Endothelial cell of umbilical vein (primary cell): ENCODE data around the gene CDC16. TPM values are rescaled to one million over a fixed set of nuclear protein-coding genes. Genes with fewer than 3 reads are reported as not detected.

Experiments used
- BruUV-seq: library from RNA; stranded (reverse); fragments of 400-500 nt; replicated peaks from 2 replicates; lab custom pipeline; 2021; lab: Mats Ljungman, UMichigan
- CTCF ChIA-PET: fragments of 300-600, 350-600 bp; sonication (Branson Sonifier 250); formaldehyde crosslinking; loops from one replicate; lab custom pipeline; 2021; ENCODE audit warnings: antibody characterized with exemption, inconsistent platforms; lab: Charles Lee
- POLR2A ChIA-PET: fragments of 300-600, 350-600 bp; sonication (Branson Sonifier 250); formaldehyde crosslinking; loops from one replicate; lab custom pipeline; 2021; ENCODE audit warnings: antibody characterized with exemption, inconsistent platforms; lab: Charles Lee
- DNase-seq: peaks from one replicate; pipeline ENCODE4 v3.0.0-alpha.2; 2011; ENCODE audit warnings: low read depth, low spot score
- FAIRE-seq: peaks from 2 replicates; lab custom pipeline; 2011; peaks lifted over from hg19 to GRCh38; lab: Jason Lieb, UNC
- H2AFZ ChIP-seq: 2 replicates; pipeline ENCODE4 v1.6.0; 2012; ENCODE audit warnings: low read depth, low read length, control low read depth, inconsistent platforms
- H3K27ac ChIP-seq: 2 replicates; pipeline ENCODE4 v1.5.1; 2011; ENCODE audit warnings: low read depth, mild to moderate bottlenecking, control low read depth, low read length, moderate library complexity; ENCODE audit not compliant: insufficient read depth
- H3K27me3 ChIP-seq, 2 experiments: 2 replicates each; pipeline versions ENCODE4 v1.6.0 to v1.6.1; 2011; ENCODE audit warnings: low read length in 2 of 2, mixed read lengths in 1 of 2; ENCODE audit not compliant: control insufficient read depth in 2 of 2, insufficient read depth in 2 of 2
- H3K36me3 ChIP-seq, 2 experiments: 2 replicates in 1 of 2; 3 replicates in 1 of 2; pipeline ENCODE4 v1.5.1; 2011; ENCODE audit warnings: low read length in 2 of 2, mild to moderate bottlenecking in 1 of 2, moderate library complexity in 1 of 2; ENCODE audit not compliant: control insufficient read depth in 2 of 2, insufficient read depth in 2 of 2; ENCODE audit errors: extremely low read depth in 1 of 2
- H3K4me1 ChIP-seq: 3 replicates; pipeline ENCODE4 v1.5.1; 2011; ENCODE audit warnings: mild to moderate bottlenecking, low read length; ENCODE audit not compliant: control insufficient read depth, insufficient read depth; ENCODE audit errors: extremely low read depth
- H3K4me2 ChIP-seq: 2 replicates; pipeline ENCODE4 v1.6.1; 2011; ENCODE audit warnings: low read length, control low read depth, mixed read lengths; ENCODE audit not compliant: insufficient read depth
- H3K4me3 ChIP-seq, 3 experiments: fragments of 200-600 bp in 1 of 3; sonication (generic), shearing (Covaris generic) in 1 of 3; replicated peaks in 1 of 3; 2 replicates each; pipeline ENCODE4 v1.5.1; 2011 to 2016; ENCODE audit warnings: control low read depth in 3 of 3, low read length in 3 of 3, mild to moderate bottlenecking in 2 of 3, inconsistent platforms in 1 of 3, low read depth in 1 of 3, moderate library complexity in 1 of 3; ENCODE audit not compliant: insufficient read depth in 1 of 3
- H3K79me2 ChIP-seq: 2 replicates; pipeline ENCODE4 v1.6.0; 2012; ENCODE audit warnings: low read length, inconsistent platforms; ENCODE audit not compliant: control insufficient read depth, insufficient read depth
- H3K9ac ChIP-seq: replicated peaks from 2 replicates; pipeline ENCODE3; 2011; ENCODE audit warnings: low read length, control low read depth; ENCODE audit not compliant: insufficient read depth; ENCODE audit errors: extremely low read depth
- H3K9me1 ChIP-seq: replicated peaks from 3 replicates; pipeline ENCODE4 v1.6.0; 2011; ENCODE audit warnings: mild to moderate bottlenecking, low read length; ENCODE audit not compliant: control insufficient read depth, insufficient read depth; ENCODE audit errors: extremely low read depth
- H3K9me3 ChIP-seq: replicated peaks from 2 replicates; pipeline ENCODE4 v1.5.1; 2012; ENCODE audit warnings: low read length, inconsistent platforms; ENCODE audit not compliant: control insufficient read depth, insufficient read depth
- H4K20me1 ChIP-seq: replicated peaks from 2 replicates; pipeline ENCODE3; 2011; ENCODE audit warnings: mild to moderate bottlenecking, low read length; ENCODE audit not compliant: control insufficient read depth, insufficient read depth; ENCODE audit errors: extremely low read depth
- EZH2 ChIP-seq: IDR thresholded peaks from 2 replicates; pipeline ENCODE4 v1.6.1; 2012; ENCODE audit warnings: borderline replicate concordance, low read depth, mild to moderate bottlenecking, moderate library complexity, low read length, inconsistent platforms; ENCODE audit not compliant: severe bottlenecking
- FOS ChIP-seq: IDR thresholded peaks from 2 replicates; pipeline ENCODE4 v1.6.1; 2011; ENCODE audit warnings: mild to moderate bottlenecking, low read length, moderate library complexity, borderline replicate concordance; ENCODE audit not compliant: insufficient read depth
- GATA2 ChIP-seq: IDR thresholded peaks from 2 replicates; pipeline ENCODE4 v1.7.0; 2011; ENCODE audit warnings: low read depth, mild to moderate bottlenecking, moderate library complexity, mixed read lengths, low read length; ENCODE audit not compliant: insufficient read length, insufficient read depth
- JUN ChIP-seq: IDR thresholded peaks from 2 replicates; pipeline ENCODE4 v1.6.1; 2011; ENCODE audit warnings: borderline replicate concordance, low read depth; ENCODE audit not compliant: insufficient read length, insufficient read depth
- MYC ChIP-seq: IDR thresholded peaks from one replicate; pipeline ENCODE4 v1.6.1; 2011; ENCODE audit warnings: mild to moderate bottlenecking, low read depth, low read length
- POLR2A ChIP-seq: IDR thresholded peaks from 2 replicates; pipeline ENCODE4 v1.6.1; 2012; ENCODE audit warnings: low read depth, mild to moderate bottlenecking, control low read depth, low read length
- POLR2AphosphoS5 ChIP-seq: IDR thresholded peaks from 2 replicates; pipeline ENCODE4 v1.6.1; 2012; ENCODE audit warnings: low read depth, mild to moderate bottlenecking, control low read depth, low read length, moderate library complexity; ENCODE audit not compliant: insufficient read depth
- dilution Hi-C: fragments of 300-500 bp; cut with MboI; formaldehyde crosslinking; loops from one replicate; pipeline ENCODE4 v1.15.0; 2019; ENCODE audit warnings: low sequenced_read_pairs; ENCODE audit not compliant: extremely low pct_ligation_motif_present
- intact Hi-C: fragments of 100-400 bp; cut with micrococcal nuclease; formaldehyde crosslinking; loops from one replicate; pipeline ENCODE4 v1.10.0; 2022
- polyA plus RNA-seq, 4 experiments: library from polyadenylated mRNA; depleted of rRNA in 3 of 4; stranded (reverse) in 3 of 4; unstranded in 1 of 4; fragments of >200 nt; gene quantifications; 2 replicates each; pipeline versions ENCODE4 v1.2.1 to v1.2.3, GENCODE V29; 2011 to 2012; ENCODE audit warnings: missing spikeins in 1 of 4
- total RNA-seq: library from RNA; stranded (reverse); gene quantifications from 2 replicates; pipeline ENCODE4 v1.2.3, GENCODE V29; 2021
- TF ChIP-seq, protein P1 (sequence below), 2 donors: IDR thresholded peaks; 1 replicate in 1 of 2; 2 replicates in 1 of 2; pipeline ENCODE4 v1.5.1; 2011; ENCODE audit warnings: low read length in 2 of 2, mild to moderate bottlenecking in 2 of 2, moderate library complexity in 2 of 2, control low read depth in 1 of 2, inconsistent platforms in 1 of 2, low read depth in 1 of 2; ENCODE audit not compliant: insufficient read depth in 1 of 2; ENCODE audit errors: extremely low read depth in 1 of 2
- TF ChIP-seq, protein P2 (sequence below): IDR thresholded peaks from 2 replicates; pipeline ENCODE4 v1.6.1; 2011; ENCODE audit not compliant: insufficient read depth, insufficient read length

The CDC16 gene
- total and polyA plus RNA-seq, 2 donors (not counting 3 experiments of a cell fraction or from before 2014, with no cell fraction given): 41.6 to 83.3 TPM

DNA sequence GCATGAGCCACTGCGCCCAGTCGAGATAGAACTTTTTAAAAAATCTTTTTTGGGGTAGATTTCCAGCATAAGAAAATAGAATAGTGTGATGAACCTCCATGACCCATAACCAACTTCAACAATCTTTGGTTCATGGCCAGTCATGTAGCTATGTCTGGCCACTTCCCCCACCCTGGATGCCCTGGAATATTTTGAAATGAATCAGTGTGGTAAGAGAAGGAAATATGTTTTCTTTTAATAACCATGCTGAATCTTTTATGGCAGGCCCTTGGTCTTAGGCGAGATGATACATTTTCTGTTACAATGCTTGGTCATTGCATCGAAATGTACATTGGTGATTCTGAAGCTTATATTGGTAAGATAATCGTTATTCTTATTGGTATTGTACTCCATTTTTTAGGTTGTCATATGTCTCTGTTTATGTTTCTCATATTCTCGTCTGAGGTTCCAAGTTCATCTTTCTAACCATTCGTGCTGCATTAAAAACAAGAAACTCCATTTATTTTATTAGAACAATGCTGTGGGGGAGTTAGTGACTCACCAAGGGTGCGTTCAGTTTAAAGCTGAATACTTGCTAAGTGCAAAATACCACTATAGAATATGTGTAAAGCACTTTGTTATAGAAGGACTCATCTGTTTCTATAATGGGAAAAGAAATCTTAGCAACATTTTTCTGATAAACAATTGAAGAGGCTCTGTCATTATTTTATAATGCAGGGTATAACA is 30.4 kb downstream of the CDC16 start:
- TF ChIP-seq, protein P1, sequence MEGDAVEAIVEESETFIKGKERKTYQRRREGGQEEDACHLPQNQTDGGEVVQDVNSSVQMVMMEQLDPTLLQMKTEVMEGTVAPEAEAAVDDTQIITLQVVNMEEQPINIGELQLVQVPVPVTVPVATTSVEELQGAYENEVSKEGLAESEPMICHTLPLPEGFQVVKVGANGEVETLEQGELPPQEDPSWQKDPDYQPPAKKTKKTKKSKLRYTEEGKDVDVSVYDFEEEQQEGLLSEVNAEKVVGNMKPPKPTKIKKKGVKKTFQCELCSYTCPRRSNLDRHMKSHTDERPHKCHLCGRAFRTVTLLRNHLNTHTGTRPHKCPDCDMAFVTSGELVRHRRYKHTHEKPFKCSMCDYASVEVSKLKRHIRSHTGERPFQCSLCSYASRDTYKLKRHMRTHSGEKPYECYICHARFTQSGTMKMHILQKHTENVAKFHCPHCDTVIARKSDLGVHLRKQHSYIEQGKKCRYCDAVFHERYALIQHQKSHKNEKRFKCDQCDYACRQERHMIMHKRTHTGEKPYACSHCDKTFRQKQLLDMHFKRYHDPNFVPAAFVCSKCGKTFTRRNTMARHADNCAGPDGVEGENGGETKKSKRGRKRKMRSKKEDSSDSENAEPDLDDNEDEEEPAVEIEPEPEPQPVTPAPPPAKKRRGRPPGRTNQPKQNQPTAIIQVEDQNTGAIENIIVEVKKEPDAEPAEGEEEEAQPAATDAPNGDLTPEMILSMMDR (IDR thresholded peaks at IDR 0.05; ENCODE audit: extremely low read depth in 1 of 2, insufficient read depth in 1 of 2, low read depth in 1 of 2, low read length in 2 of 2): no peak
- Histone ChIP-seq H3K27ac (no peak overlapping the region), H3K4me3 (no peak overlapping the region), H3K9me1 (no peaks in the 10 kb centered on the region), H3K4me1 (no peaks in the 10 kb centered on the region), H3K79me2 (no peaks in the 10 kb centered on the region), H3K9ac (no peak overlapping the region), H3K9me3 (no peaks in the 10 kb centered on the region), H3K27me3 (no peaks in the 10 kb centered on the region), H2AFZ (no peak overlapping the region), H4K20me1 (no peaks in the 10 kb centered on the region), H3K36me3 (peaks cover 31 to 34% of the 10 kb centered on the region in 2 experiments), H3K4me2 (no peak overlapping the region)
- DNase-seq (no peak), FAIRE-seq (no peak)
- dilution Hi-C loops: no loop called here
- CTCF ChIA-PET: no interaction called here
- POLR2A ChIA-PET: no interaction called here
- intact Hi-C loops: no loop called here
- no TSS peak for BruUV-seq

DNA sequence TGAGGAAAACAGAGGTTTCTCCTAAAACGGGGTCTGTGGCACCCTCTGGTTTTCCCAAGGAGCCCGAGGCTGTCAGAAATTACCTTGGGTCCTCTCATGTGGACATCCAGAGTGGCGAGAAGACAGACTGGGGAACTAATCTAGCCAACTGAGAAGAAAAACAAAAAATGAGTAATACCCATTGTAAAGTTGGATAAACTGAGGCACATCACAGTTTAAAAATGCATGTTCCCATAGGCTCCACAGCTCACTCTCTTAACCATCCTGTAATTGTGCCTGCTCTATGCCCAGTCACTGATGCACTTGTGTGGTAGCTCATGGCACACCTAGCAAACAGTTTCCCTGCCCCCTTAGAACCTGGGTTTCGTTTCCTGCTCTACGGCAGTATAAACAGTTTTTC is 31.5 kb downstream of the CDC16 start:
- Histone ChIP-seq H3K9me3 (no peaks in the 10 kb centered on the region), H2AFZ (no peak overlapping the region), H3K9ac (no peak overlapping the region), H3K27me3 (no peaks in the 10 kb centered on the region), H3K4me3 (no peak overlapping the region), H4K20me1 (no peaks in the 10 kb centered on the region), H3K9me1 (no peaks in the 10 kb centered on the region), H3K79me2 (no peaks in the 10 kb centered on the region), H3K4me1 (no peaks in the 10 kb centered on the region), H3K36me3 (peaks cover 29 to 30% of the 10 kb centered on the region in 2 experiments), H3K27ac (no peak overlapping the region), H3K4me2 (no peak overlapping the region)
- intact Hi-C loops: no loop called here
- ChIA-PET CTCF (no interaction called here), POLR2A (no interaction called here)
- BruUV-seq: no TSS peak
- DNase-seq (no peak), FAIRE-seq (no peak)
- TF ChIP-seq, protein P1 (IDR thresholded peaks at IDR 0.05; ENCODE audit: extremely low read depth in 1 of 2, insufficient read depth in 1 of 2, low read depth in 1 of 2, low read length in 2 of 2): no peak
- TF ChIP-seq FOS (no peak), POLR2A (no peak), MYC (no peak), GATA2 (no peak), JUN (no peak), EZH2 (no peak), POLR2AphosphoS5 (no peak)
- TF ChIP-seq, protein P2, sequence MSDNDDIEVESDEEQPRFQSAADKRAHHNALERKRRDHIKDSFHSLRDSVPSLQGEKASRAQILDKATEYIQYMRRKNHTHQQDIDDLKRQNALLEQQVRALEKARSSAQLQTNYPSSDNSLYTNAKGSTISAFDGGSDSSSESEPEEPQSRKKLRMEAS: no peak
- dilution Hi-C loops: no loop called here
